ENCODE measurements around the gene RPP25L. TPM values are rescaled to one million over a fixed set of nuclear protein-coding genes. Genes with fewer than 3 reads are reported as not detected.
A peak's percentile ranks its signal among the peaks of the same experiment; 100 is the strongest.

The RPP25L gene
- total and polyA plus RNA-seq, 2 of the 4 experiments (the other 2 are of a cell fraction) = 20.4 to 26.3 TPM

DNA sequence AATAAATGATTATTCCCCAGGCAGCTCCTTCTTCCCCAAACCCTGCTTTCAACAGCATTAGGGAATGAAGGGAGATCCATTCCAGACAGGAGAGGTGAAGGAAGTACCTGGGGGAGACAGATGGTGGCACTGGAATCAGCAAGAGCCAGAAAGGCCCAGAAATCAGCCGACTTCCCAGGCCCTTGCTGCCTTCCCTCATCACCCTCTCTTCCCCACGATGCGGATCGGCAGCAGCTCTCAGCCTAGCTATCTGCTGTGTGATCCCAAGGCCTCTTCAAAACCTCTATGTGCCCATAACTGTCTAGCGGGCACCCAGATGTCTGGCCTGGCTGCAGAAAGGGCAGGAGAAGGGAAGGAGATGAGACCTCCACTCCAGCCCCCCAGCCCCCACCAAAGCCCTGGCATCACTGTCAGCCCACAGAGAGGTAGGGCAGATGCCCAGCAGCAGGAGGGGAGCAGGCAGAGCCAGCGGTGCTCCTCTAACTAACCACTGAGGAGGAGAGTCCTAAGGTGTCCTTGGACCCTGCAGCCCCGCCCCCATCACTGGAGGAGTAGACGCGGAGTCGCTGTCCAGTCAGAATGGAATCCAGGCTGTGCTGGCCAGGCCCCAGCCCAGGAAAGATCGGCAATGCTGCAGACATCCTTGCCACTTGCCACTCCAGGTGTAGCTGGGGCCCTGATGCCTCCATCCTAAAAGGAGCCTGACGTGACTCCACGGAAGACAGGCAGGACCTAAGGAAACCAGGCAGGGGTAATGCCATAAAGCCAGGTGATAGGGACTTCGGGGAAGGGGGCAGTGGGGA is 35.1 kb downstream of the RPP25L start:
- H3K4ac ChIP-seq (ENCODE audit: low read depth, low read length) = no peak overlapping the region
- no peak overlapping the region for H3K56ac ChIP-seq (ENCODE audit: extremely low read depth, insufficient read depth, low read length)
- H3K27ac ChIP-seq (ENCODE audit: insufficient read depth, low read length) = no peak overlapping the region
- no peaks in the 10 kb centered on the region for H3K4me1 ChIP-seq (ENCODE audit: control insufficient read depth, insufficient read depth, low read length)
- no peak overlapping the region for H2BK20ac ChIP-seq (ENCODE audit: low read depth, low read length)
- no peak overlapping the region for H3K18ac ChIP-seq (ENCODE audit: low read depth, low read length)
- H2BK120ac ChIP-seq (ENCODE audit: low read depth, low read length) = no peak overlapping the region
- H2AK9ac ChIP-seq (replicated peaks; ENCODE audit: low read depth, low read length, poor library complexity) = no peak overlapping the region
- H3K4me3 ChIP-seq (ENCODE audit: insufficient read depth, low read depth, low read length) = no peak overlapping the region
- 0 out of 2 replicates have a peak, but pooled peaks have one; percentile 24 for ATAC-seq (ENCODE audit: low read depth)
- 0 out of 2 replicates have a peak, but pooled peaks cover 3% of the 10 kb centered on the region for H3K9me1 ChIP-seq (ENCODE audit: insufficient read depth, low read length)
- intact Hi-C loops (cut with micrococcal nuclease) (no loop called here), dilution Hi-C loops (cut with HindIII; ENCODE audit: low sequenced_read_pairs, unreplicated experiment) (no loop called here), in situ Hi-C loops (cut with MboI; ENCODE audit: low sequenced_read_pairs) (no loop called here)
- no peak overlapping the region for H3K23ac ChIP-seq (ENCODE audit: low read depth, low read length)
- H4K20me1 ChIP-seq (ENCODE audit: insufficient read depth, low read length) = no peaks in the 10 kb centered on the region
- no peak overlapping the region for H3K14ac ChIP-seq (replicated peaks; ENCODE audit: low read depth, low read length)
- DNase-seq = no peak
- H2BK15ac ChIP-seq (ENCODE audit: low read depth, low read length) = no peak overlapping the region
- H3K9me3 ChIP-seq (ENCODE audit: control insufficient read depth, insufficient read depth, low read length) = no peaks in the 10 kb centered on the region
- BruUV-seq (replicated peaks) = no TSS peak
- ChIA-PET CTCF (interaction anchor here (1.8 to 2.0 kb wide), 2 partner anchors 15 to 29 kb away, joined by 6 to 7 read pairs; no protein-coding TSS in a partner anchor), POLR2A (ENCODE audit: unreplicated experiment) (no interaction called here)
- H3K27me3 ChIP-seq (ENCODE audit: control insufficient read depth, insufficient read depth, low read length) = peaks cover 88% of the 10 kb centered on the region
- H3K36me3 ChIP-seq (ENCODE audit: control insufficient read depth, insufficient read depth, low read length) = no peaks in the 10 kb centered on the region
- H3K79me1 ChIP-seq (ENCODE audit: low read depth in 1 of 2, low read length in 2 of 2) = no peaks in the 10 kb centered on the region
- no peak overlapping the region for H4K91ac ChIP-seq (ENCODE audit: insufficient read depth, low read depth, low read length)
- peak overlapping the region; percentile 46 for H2AFZ ChIP-seq (replicated peaks; ENCODE audit: low read length, poor library complexity)
- no peak overlapping the region for H2AK5ac ChIP-seq (ENCODE audit: low read depth, low read length)
- WGBS, 2 experiments (ENCODE audit: extremely low coverage in 2 of 2, insufficient read length in 1 of 2) = 40% methylated on average over 1 of the region's 14 CpGs; no CpG with 5 or more reads in 1 of the 2 experiments
- no peak overlapping the region for H2BK5ac ChIP-seq (ENCODE audit: low read depth, low read length, poor library complexity, severe bottlenecking)
- no peak overlapping the region for H3K9ac ChIP-seq (ENCODE audit: low read depth, low read length)
- H3K4me2 ChIP-seq (ENCODE audit: low read depth, low read length) = no peak overlapping the region
- no peak overlapping the region for H4K8ac ChIP-seq (ENCODE audit: low read depth in 2 of 2, low read length in 2 of 2)
- no peak overlapping the region for H4K5ac ChIP-seq (ENCODE audit: low read depth, low read length)
- no peak for TF ChIP-seq POLR2A (IDR thresholded peaks at IDR 0.05; ENCODE audit: low read depth, low read length)
- TF ChIP-seq CEBPB (IDR thresholded peaks at IDR 0.05; ENCODE audit: low read depth, low read length) = no peak
- TF ChIP-seq RFX5 (IDR thresholded peaks at IDR 0.05; ENCODE audit: low read depth, low read length) = no peak
- TF ChIP-seq, protein P1, sequence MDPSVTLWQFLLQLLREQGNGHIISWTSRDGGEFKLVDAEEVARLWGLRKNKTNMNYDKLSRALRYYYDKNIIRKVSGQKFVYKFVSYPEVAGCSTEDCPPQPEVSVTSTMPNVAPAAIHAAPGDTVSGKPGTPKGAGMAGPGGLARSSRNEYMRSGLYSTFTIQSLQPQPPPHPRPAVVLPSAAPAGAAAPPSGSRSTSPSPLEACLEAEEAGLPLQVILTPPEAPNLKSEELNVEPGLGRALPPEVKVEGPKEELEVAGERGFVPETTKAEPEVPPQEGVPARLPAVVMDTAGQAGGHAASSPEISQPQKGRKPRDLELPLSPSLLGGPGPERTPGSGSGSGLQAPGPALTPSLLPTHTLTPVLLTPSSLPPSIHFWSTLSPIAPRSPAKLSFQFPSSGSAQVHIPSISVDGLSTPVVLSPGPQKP (IDR thresholded peaks at IDR 0.05; ENCODE audit: borderline replicate concordance, low read depth, low read length) = no peak

Data from IMR-90 (cell line).